NB4 (cell line): ENCODE measurements around the gene USP21.

Experiments used
- CTCF ChIP-seq: IDR thresholded peaks from one replicate; pipeline ENCODE4 v1.5.1; 2012; ENCODE audit warnings: low read depth, low read length
- MAX ChIP-seq: IDR thresholded peaks from 2 replicates; pipeline ENCODE4 v1.6.1; 2011; ENCODE audit warnings: low read depth, low read length
- MYC ChIP-seq: IDR thresholded peaks from 2 replicates; pipeline ENCODE4 v1.6.1; 2011; ENCODE audit warnings: low read depth, low read length
- POLR2A ChIP-seq: IDR thresholded peaks from 2 replicates; pipeline ENCODE4 v1.6.1; 2011; ENCODE audit warnings: mild to moderate bottlenecking; ENCODE audit not compliant: insufficient read length; ENCODE audit errors: extremely low read depth

GRCh38 chr1:161139766-161140165 lies 19.5 kb upstream of the USP21 start:
- TF ChIP-seq CTCF (peak; percentile 38), POLR2A (no peak), MAX (no peak), MYC (no peak)
